ENCODE data around the gene SEH1L.

SEH1L gene

DNA sequence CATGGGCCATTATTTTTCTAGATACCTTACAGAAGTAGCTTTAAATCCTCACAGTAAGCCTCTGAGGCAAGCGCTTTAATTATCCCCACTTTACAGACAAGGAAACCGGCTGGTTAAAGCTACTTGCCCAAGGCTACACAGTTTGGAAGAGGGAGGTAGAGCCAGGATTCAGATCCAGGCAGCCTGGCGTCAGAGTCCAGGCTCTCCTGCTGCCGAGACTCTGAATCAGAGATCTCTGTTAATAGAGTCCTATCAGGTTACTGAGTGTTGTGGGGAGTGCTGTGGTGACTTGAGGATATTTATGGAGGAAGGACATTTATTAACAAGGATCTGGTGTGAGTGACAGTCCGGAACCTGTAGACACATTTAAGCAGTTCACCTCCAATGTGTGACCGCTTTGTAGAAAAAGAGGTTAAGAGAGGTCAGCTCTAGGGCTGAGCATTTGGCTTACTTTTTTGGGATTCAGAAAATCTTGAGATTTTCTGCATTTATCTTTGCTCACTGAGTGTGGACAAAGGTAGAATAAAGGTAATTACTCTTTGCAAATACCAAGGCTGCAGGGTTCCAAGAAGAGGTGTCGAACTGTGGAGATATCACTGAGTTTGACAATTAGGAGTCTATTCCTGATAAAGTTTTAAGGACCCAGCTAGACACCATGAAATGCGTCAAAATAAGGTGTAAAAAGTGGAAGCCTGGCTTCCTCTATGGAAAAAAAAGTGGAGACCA, 41.7 kb downstream of the SEH1L start:
- no peak overlapping the region for H3K4me3 ChIP-seq (replicated peaks; ENCODE audit: low read depth, low read length)
- DNase-seq (ENCODE audit: low read depth) = no peak
- no peak for TF ChIP-seq CTCF (IDR thresholded peaks at IDR 0.05; ENCODE audit: low read length, missing control alignments)

GRCh38 chr18:12990123-12990475, 42.3 kb downstream of the SEH1L start:
- DNase-seq (ENCODE audit: low read depth) = no peak
- peak overlapping the region; percentile 84 for H3K4me3 ChIP-seq (replicated peaks; ENCODE audit: low read depth, low read length)
- no peak for TF ChIP-seq CTCF (IDR thresholded peaks at IDR 0.05; ENCODE audit: low read length, missing control alignments)

DNA sequence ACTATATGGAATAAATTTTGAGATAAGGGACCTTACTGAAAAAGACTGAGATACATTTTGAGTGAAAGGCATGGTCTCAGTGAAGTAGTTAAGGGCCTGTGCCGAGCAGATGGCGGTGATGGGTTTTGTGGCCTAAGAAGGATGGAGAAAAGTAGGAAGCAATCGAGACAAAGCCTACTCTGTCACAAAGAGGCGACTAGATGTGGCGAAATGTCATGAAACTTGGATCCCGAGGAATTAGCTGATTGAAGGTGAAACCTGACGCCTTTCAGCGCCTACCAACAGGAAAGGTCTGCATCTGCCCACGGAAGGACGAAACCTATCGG, 42.8 kb downstream of the SEH1L start:
- no peak for TF ChIP-seq CTCF (IDR thresholded peaks at IDR 0.05; ENCODE audit: low read length, missing control alignments)
- DNase-seq (ENCODE audit: low read depth) = no peak
- peak overlapping the region; percentile 84 for H3K4me3 ChIP-seq (replicated peaks; ENCODE audit: low read depth, low read length)

- peak; percentile 99 for DNase-seq (ENCODE audit: low read depth)
- TF ChIP-seq CTCF (IDR thresholded peaks at IDR 0.05; ENCODE audit: low read length, missing control alignments) = no peak
- H3K4me3 ChIP-seq (replicated peaks; ENCODE audit: low read depth, low read length) = peak within 1 kb of the TSS; percentile 84
These were observed 43.4 kb downstream of the SEH1L start, which contains the start of gene CEP192 for GRCh38 chr18:12990967-12991820. Gene CEP192 (plus strand): TSS chr18:12991362. CDS start chr18:12999425, 8,063 bp downstream.

DNA sequence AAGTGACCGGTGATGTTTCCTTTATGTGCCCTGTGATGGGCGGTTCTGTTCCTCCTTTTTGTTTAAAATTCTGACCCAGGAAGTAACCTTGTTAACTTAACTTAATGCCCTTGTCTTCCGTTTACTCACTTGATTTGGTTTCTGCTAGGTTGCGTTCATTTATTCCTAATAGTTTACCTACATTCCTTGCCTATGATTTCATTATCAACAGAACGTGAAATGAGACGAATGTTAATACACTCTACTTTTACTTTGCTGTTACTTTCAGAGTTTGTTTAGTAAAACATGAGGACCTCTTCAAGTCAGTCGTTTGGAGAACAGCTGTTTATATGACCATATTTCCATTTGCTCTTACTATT, 44.0 kb downstream of the SEH1L start:
- peak overlapping the region; percentile 84 for H3K4me3 ChIP-seq (replicated peaks; ENCODE audit: low read depth, low read length)
- TF ChIP-seq CTCF (IDR thresholded peaks at IDR 0.05; ENCODE audit: low read length, missing control alignments) = no peak
- peak; percentile 26 for DNase-seq (ENCODE audit: low read depth)

GRCh38 chr18:12993439-12993838, 45.6 kb downstream of the SEH1L start:
- no peak overlapping the region for H3K4me3 ChIP-seq (replicated peaks; ENCODE audit: low read depth, low read length)
- no peak for DNase-seq (ENCODE audit: low read depth)
- TF ChIP-seq CTCF (IDR thresholded peaks at IDR 0.05; ENCODE audit: low read length, missing control alignments) = no peak
